Activated naive CD8-positive, alpha-beta T cell (primary cell): ENCODE results near the gene NCOA3.

Experiments
- H3K27ac Mint-ChIP-seq: one replicate; pipeline ENCODE4 v1.8.0; 2021; ENCODE audit warnings: mixed read lengths
- H3K27me3 Mint-ChIP-seq: one replicate; pipeline ENCODE4 v1.8.0; 2021; ENCODE audit warnings: mixed read lengths
- H3K36me3 Mint-ChIP-seq: one replicate; pipeline ENCODE4 v1.8.0; 2021; ENCODE audit warnings: mixed read lengths
- H3K4me1 Mint-ChIP-seq: one replicate; pipeline ENCODE4 v1.8.0; 2021; ENCODE audit warnings: low read depth, mixed read lengths
- H3K4me3 Mint-ChIP-seq: one replicate; pipeline ENCODE4 v1.8.0; 2021; ENCODE audit warnings: mild to moderate bottlenecking, mixed read lengths
- H3K9me3 Mint-ChIP-seq: one replicate; pipeline ENCODE4 v1.8.0; 2021; ENCODE audit warnings: low read depth, mixed read lengths

Gene NCOA3

GRCh38 chr20:47647994-47648393, 146.3 kb downstream of the NCOA3 start:
- Mint-ChIP-seq H3K27ac (peak overlapping the region; percentile 22), H3K9me3 (no peaks in the 10 kb centered on the region), H3K4me1 (peaks cover 3% of the 10 kb centered on the region), H3K36me3 (peaks cover 17% of the 10 kb centered on the region), H3K27me3 (no peaks in the 10 kb centered on the region), H3K4me3 (no peak overlapping the region)

DNA sequence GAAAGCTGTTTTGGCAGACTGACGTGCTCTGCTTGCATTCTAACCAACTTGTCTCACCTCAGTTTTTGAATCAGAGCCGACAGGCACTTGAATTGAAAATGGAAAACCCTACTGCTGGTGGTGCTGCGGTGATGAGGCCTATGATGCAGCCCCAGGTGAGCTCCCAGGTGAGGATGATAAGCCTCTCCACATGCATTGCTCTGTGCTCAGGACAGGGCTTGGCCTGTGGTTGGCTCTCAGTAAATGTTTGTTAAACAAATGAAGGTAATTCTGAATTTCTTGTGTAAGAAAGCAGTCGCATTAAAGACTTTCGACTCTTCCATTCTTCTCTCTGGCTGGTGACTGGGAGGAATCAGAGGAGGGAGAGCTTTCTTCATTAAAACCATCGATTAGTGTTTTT, 147.3 kb downstream of the NCOA3 start:
- H3K27ac Mint-ChIP-seq = peak overlapping the region; percentile 54
- peaks cover 14% of the 10 kb centered on the region for H3K36me3 Mint-ChIP-seq
- no peak overlapping the region for H3K4me3 Mint-ChIP-seq
- H3K9me3 Mint-ChIP-seq = no peaks in the 10 kb centered on the region
- peaks cover 3% of the 10 kb centered on the region for H3K4me1 Mint-ChIP-seq
- H3K27me3 Mint-ChIP-seq = no peaks in the 10 kb centered on the region

- Mint-ChIP-seq H3K9me3 (no peaks in the 10 kb centered on the region), H3K4me3 (no peak overlapping the region), H3K36me3 (peaks cover 5% of the 10 kb centered on the region), H3K4me1 (no peaks in the 10 kb centered on the region), H3K27ac (peak overlapping the region; percentile 16), H3K27me3 (no peaks in the 10 kb centered on the region)
Measured at GRCh38 chr20:47652301-47652700, 150.6 kb downstream of the NCOA3 start.

DNA sequence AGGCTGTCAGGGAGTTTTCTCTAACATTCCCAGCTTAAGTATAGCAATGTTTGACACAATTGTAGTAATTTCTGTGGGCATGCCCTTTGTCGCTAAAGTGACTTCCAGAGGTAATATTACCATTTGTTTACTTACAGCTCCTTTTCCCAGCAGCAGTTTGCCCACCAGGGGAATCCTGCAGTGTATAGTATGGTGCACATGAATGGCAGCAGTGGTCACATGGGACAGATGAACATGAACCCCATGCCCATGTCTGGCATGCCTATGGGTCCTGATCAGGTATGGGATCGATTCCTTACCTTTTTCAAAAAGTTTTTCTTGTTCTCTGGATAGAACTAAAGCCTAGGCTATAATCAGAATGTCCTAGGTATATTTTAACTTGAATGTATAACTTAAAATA, 151.1 kb downstream of the NCOA3 start:
- H3K27ac Mint-ChIP-seq = no peak overlapping the region
- no peaks in the 10 kb centered on the region for H3K9me3 Mint-ChIP-seq
- H3K4me3 Mint-ChIP-seq = no peak overlapping the region
- no peaks in the 10 kb centered on the region for H3K27me3 Mint-ChIP-seq
- no peaks in the 10 kb centered on the region for H3K4me1 Mint-ChIP-seq
- H3K36me3 Mint-ChIP-seq = peaks cover 5% of the 10 kb centered on the region

DNA sequence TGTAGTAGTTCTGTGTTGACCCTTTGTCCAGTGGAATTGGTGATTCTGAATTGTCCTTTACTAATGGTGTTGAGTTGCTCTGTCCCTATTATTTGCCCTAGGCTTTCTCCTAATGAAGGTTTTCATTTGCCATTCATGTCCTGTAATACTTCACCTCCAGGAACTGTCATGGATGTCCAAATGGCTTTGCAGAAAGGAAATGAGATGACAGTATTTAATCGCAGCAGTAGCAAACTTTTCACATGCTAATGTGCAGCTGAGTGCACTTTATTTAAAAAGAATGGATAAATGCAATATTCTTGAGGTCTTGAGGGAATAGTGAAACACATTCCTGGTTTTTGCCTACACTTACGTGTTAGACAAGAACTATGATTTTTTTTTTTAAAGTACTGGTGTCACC, 152.2 kb downstream of the NCOA3 start:
- Mint-ChIP-seq H3K36me3 (peaks cover 5% of the 10 kb centered on the region), H3K9me3 (no peaks in the 10 kb centered on the region), H3K4me3 (no peak overlapping the region), H3K27me3 (no peaks in the 10 kb centered on the region), H3K27ac (peak overlapping the region; percentile 42), H3K4me1 (no peaks in the 10 kb centered on the region)

GRCh38 chr20:47654370-47654769, 152.7 kb downstream of the NCOA3 start:
- H3K4me3 Mint-ChIP-seq = no peak overlapping the region
- no peak overlapping the region for H3K27ac Mint-ChIP-seq
- peaks cover 5% of the 10 kb centered on the region for H3K36me3 Mint-ChIP-seq
- H3K4me1 Mint-ChIP-seq = no peaks in the 10 kb centered on the region
- H3K27me3 Mint-ChIP-seq = no peaks in the 10 kb centered on the region
- no peaks in the 10 kb centered on the region for H3K9me3 Mint-ChIP-seq

GRCh38 chr20:47655635-47656034, 153.9 kb downstream of the NCOA3 start:
- Mint-ChIP-seq H3K27ac (no peak overlapping the region), H3K9me3 (no peaks in the 10 kb centered on the region)

DNA sequence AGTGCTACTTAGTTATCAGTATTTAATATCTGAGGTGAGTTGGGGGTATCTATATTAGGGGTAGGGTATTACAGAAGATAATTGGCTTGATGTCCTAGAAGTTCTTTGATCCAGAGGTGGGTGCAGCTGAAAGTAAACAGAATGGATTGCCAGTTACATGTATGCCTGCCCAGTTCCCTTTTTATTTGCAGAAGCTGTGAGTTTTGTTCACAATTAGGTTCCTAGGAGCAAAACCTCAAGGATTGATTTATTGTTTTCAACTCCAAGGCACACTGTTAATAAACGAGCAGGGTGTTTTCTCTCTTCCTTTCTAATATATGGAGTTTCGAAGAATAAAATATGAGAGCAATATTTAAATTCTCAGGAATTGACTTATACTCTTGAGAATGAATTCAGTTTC, 154.6 kb downstream of the NCOA3 start:
- no peak overlapping the region for H3K27ac Mint-ChIP-seq
- H3K4me3 Mint-ChIP-seq = no peak overlapping the region
- H3K27me3 Mint-ChIP-seq = no peaks in the 10 kb centered on the region
- no peaks in the 10 kb centered on the region for H3K4me1 Mint-ChIP-seq
- no peaks in the 10 kb centered on the region for H3K9me3 Mint-ChIP-seq
- peaks cover 4% of the 10 kb centered on the region for H3K36me3 Mint-ChIP-seq

More at GRCh38 chr20:47655635-47656034, 153.9 kb downstream of the NCOA3 start:
- no peaks in the 10 kb centered on the region for H3K27me3 Mint-ChIP-seq
- H3K36me3 Mint-ChIP-seq = peaks cover 5% of the 10 kb centered on the region
- H3K4me3 Mint-ChIP-seq = no peak overlapping the region
- no peaks in the 10 kb centered on the region for H3K4me1 Mint-ChIP-seq

GRCh38 chr20:47659904-47660601, 158.4 kb downstream of the NCOA3 start:
- Mint-ChIP-seq H3K36me3 (peaks cover 2% of the 10 kb centered on the region), H3K4me1 (peaks cover 5% of the 10 kb centered on the region), H3K9me3 (no peaks in the 10 kb centered on the region), H3K27ac (peak overlapping the region; percentile 76), H3K4me3 (no peak overlapping the region), H3K27me3 (no peaks in the 10 kb centered on the region)

DNA sequence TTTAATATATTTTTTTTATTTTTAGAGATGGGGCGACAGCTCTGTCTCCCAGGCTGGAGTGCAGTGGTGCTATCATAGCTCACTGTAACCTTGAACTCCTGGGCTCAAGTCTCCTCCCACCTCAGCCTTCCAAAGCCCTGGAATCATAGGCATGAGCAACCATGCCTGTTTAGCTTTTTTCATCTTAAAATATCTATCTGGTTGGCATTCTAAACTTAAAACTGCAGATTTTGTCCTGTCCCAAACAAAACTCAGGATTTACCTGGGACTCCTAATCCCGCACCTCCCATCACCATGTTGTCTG, 158.9 kb downstream of the NCOA3 start:
- Mint-ChIP-seq H3K36me3 (peaks cover 2% of the 10 kb centered on the region), H3K4me3 (no peak overlapping the region), H3K27ac (peak overlapping the region; percentile 64), H3K9me3 (no peaks in the 10 kb centered on the region), H3K4me1 (peaks cover 5% of the 10 kb centered on the region), H3K27me3 (no peaks in the 10 kb centered on the region)

DNA sequence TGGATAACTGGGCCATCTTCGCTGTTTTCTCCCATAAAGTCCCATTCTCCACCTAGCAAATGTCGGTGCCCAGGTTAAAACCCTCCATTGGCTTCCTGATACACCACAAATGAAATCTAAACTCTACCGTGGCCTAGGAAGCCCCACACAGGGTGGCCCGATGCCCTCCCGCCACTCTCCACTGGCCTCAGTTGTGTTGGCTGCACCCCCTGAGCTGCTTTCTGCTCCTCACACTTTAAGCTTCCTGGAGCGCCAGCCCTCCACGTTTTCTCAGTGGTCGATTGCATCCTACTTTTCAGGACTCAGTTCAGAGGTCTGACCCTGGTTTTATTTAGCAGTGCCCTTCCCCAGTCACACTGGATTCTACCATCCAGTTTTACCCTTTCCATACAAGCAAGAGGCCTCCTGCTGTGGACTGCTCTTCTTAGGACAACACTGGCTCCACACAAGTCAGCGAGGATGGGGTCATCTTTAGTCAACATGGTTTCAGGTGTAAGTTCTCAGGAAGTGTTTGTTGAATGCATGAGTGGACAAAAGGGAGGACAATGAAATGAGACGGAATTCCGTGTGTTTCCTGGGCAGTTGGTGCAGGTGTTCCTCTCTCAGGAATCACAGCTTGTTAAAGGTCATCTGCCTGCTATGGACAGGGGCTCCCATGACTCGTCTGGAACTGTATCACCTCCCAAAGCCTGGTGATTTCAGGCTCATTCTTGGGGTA, 159.5 kb downstream of the NCOA3 start:
- H3K4me1 Mint-ChIP-seq = peaks cover 5% of the 10 kb centered on the region
- H3K27ac Mint-ChIP-seq = peak overlapping the region; percentile 64
- no peaks in the 10 kb centered on the region for H3K9me3 Mint-ChIP-seq
- no peak overlapping the region for H3K4me3 Mint-ChIP-seq
- H3K36me3 Mint-ChIP-seq = peaks cover 2% of the 10 kb centered on the region
- H3K27me3 Mint-ChIP-seq = no peaks in the 10 kb centered on the region

DNA sequence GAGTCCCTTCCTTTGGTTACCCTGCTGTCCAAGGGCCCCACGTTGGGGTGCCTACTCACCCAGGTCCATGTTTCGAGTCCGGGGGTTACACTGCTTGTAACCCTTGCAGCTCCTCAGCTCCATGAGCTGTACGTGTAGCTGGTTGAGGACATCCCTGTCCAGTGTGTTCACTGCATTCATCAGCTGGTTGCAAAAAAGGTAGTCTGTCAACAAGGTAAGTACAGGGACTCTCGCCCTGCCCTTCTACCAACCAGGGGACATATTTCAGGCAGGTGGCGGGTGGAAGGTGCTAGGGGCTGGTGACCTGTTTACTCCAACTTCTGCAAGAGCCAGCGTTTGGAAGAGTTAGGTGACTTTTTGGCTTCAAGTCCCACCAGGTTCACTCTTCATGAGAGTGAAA, 160.0 kb downstream of the NCOA3 start:
- Mint-ChIP-seq H3K36me3 (peaks cover 2% of the 10 kb centered on the region), H3K9me3 (no peaks in the 10 kb centered on the region), H3K4me1 (peaks cover 5% of the 10 kb centered on the region), H3K27ac (no peak overlapping the region), H3K27me3 (no peaks in the 10 kb centered on the region), H3K4me3 (no peak overlapping the region)

DNA sequence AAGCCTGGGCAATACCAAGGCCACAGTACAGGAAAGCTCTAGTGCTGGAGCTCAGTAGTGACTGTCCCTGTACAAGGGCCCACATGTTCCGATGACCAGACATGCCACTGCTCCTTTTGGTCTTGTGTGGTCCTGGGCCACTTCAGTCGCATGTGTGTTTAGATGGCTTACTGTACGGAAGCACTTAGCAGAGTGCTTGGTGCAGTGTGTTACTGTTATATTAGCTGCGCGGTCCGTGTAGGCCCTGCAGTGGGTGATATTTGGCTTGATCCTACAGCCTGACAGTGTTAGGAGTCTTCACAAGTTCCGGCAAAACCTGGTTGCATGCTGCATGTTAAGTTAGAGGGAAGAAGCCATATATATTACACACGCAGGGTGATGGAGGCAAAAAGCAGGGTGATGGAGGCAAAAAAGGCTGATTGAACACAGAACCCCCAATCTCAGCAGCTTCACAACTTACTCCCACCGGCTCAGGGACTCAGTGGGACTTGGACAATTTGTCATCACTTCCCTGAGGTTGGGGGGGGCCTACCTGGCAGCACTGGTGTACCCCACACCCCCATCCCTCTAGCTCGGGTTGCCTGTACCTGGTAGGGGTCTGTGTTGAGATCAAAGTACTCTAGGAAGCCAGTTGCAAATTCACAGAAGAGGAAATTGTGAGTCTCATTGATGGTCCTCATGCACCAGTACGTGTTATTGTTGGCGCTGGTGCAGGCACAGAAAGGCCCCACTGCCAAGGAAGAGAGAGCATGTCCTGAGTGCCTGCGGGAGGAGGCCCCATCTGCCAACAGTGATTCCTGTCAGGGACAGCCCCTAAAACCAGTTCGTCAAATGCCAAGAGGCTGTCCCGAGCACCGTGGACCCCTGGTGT, 161.0 kb downstream of the NCOA3 start:
- H3K9me3 Mint-ChIP-seq = no peaks in the 10 kb centered on the region
- H3K36me3 Mint-ChIP-seq = peaks cover 2% of the 10 kb centered on the region
- no peaks in the 10 kb centered on the region for H3K27me3 Mint-ChIP-seq
- peak overlapping the region; percentile 68 for H3K27ac Mint-ChIP-seq
- peaks cover 5% of the 10 kb centered on the region for H3K4me1 Mint-ChIP-seq
- no peak overlapping the region for H3K4me3 Mint-ChIP-seq

DNA sequence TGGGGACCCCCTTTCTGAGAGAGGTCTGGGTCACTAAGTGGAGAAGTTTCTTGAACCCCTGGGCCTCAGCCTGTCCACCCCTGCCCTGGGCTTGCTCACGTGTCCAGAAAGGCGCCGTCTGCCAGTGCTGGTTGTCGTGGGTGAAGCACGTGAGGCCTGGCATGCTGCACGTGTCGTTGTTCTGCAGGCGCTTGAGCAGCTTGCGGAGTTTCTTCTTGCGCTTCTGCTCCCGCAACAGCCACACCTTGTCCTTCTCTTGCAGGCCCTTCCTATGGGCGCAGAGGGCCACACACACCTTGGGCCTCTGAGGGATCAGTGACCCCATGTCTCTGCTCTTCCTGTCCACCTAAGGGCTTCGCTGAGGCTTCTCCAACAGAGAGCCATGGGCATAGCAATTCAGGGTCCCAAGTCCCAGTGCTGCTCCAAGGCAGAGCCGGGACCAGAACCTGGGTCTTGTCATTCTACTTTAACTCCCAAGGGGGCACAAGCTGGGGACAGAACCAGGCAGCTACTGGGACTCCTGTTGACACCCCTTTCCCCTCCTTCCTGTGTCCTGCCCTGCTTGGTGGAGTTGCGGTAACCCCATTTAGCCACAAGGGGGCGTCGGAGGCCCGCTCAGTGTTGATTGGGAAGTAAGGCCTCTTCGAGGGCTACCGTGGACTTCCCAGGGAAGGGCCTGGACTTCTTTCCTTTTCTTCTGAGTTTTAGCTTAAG, 161.8 kb downstream of the NCOA3 start:
- Mint-ChIP-seq H3K27me3 (no peaks in the 10 kb centered on the region), H3K4me1 (peaks cover 5% of the 10 kb centered on the region), H3K4me3 (no peak overlapping the region), H3K9me3 (no peaks in the 10 kb centered on the region), H3K36me3 (peaks cover 2% of the 10 kb centered on the region), H3K27ac (peak overlapping the region; percentile 80)

- Mint-ChIP-seq H3K27ac (no peak overlapping the region), H3K9me3 (no peaks in the 10 kb centered on the region), H3K4me1 (peaks cover 5% of the 10 kb centered on the region), H3K36me3 (peaks cover 2% of the 10 kb centered on the region), H3K27me3 (no peaks in the 10 kb centered on the region), H3K4me3 (no peak overlapping the region)
Measured at GRCh38 chr20:47664068-47664437, 162.4 kb downstream of the NCOA3 start.
